Tibial nerve (tissue), 4 donors: ENCODE results near the gene OPTC.

Source experiments
- CTCF ChIP-seq, 5 experiments: fragments of 200-600 bp in 3 of 5; fragments of 450-650 bp in 2 of 5; sonication (generic) in 3 of 5; IDR thresholded peaks; one replicate each; pipeline ENCODE4 v1.5.1; 2016 to 2019; ENCODE audit warnings: antibody characterized with exemption in 5 of 5, mild to moderate bottlenecking in 3 of 5, moderate library complexity in 2 of 5
- EP300 ChIP-seq, 2 donors: sonication (generic); formaldehyde crosslinking; IDR thresholded peaks; one replicate each; pipeline ENCODE4 v1.6.1; 2017; ENCODE audit warnings: antibody characterized with exemption in 2 of 2, mild to moderate bottlenecking in 1 of 2
- POLR2A ChIP-seq, 2 donors: fragments of 450-650 bp; IDR thresholded peaks; one replicate each; pipeline ENCODE4 v1.6.1; 2017; ENCODE audit warnings: antibody characterized with exemption in 2 of 2, mild to moderate bottlenecking in 2 of 2, moderate library complexity in 2 of 2

- no peak for TF ChIP-seq CTCF (IDR thresholded peaks at IDR 0.05)
- TF ChIP-seq EP300 (IDR thresholded peaks at IDR 0.05), result no peak
- peak in 1 of 2 donors; percentile 6 for TF ChIP-seq POLR2A (IDR thresholded peaks at IDR 0.05)
Observed at GRCh38 chr1:203488539-203488938, 5.4 kb upstream of the OPTC start.
